HL-60/S4 treated with retinoic acid at 250 ng/mL for 4 days and 3 days (cell line): ENCODE results near the gene PPP6R2.
"Not testable (repeated sequence)": the region's sequence is repeated elsewhere in the genome, so short reads cannot be mapped to it uniquely, and the experiment has no call there.

Source experiments
- in situ Hi-C: fragments of 300-500 bp; cut with MboI; formaldehyde crosslinking; loops from 2 replicates; pipeline ENCODE4 v1.7.0; 2022; ENCODE audit warnings: low sequenced_read_pairs

PPP6R2 gene

DNA sequence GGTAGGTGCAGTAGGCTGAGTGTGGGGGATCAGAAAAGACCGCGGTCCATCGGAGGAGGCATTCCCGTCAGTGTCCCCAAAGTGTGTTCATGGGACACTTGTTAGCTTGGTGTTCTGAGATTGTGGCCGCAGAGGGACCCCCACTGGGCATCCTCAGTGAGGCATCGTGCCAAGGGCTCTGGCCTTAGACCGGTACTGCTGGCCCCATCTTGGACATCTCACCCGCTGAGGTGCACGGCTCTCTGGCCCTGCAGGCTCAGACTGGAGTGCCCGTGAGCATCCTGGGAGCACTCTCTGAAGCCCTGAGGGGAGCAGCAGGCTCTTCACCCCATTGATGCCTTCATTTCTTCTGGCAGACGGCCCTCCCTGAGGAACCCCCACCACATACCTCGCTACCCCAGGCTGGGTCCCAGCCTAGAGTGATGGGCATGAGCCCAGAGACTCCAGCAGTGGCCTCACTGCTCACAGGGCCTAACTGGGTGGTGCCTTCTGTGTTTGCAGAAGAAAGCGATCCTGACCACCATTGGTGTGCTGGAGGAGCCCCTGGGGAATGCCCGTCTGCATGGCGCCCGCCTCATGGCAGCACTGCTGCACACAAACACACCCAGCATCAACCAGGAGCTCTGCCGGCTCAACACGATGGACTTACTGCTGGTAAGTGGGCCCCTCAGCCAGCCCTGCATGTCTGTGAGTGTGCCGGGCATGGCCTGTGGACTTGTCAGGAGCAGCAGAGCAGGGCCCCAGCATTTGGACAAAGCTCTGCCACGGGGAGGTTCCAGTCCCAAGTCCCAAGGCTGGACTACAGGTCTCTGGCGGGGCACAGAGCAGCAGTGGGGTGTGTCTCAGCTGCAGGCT lies 80.1 kb downstream of the PPP6R2 start:
- in situ Hi-C loops, result no loop called here

DNA sequence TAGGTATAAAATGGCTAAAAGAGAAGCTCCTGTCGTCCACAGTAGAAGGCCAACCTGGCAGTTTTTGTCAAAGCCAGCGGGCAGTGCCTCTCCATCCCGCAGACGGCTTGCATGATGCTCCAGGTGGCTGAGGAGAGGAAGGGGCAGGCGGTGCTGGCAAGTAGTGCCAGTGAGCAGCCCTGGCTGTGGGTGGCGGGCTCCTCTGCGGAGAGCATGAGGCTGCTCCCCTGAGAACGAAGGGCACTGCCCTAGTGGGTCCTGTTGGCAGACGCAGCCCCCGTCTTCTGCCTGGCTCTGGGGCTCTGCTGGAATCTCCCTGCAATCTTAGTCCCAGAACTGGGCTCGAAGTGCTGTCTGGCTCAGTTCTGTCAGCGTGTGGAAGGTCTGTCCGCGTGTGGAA lies 80.8 kb downstream of the PPP6R2 start:
- in situ Hi-C loops, result no loop called here

DNA sequence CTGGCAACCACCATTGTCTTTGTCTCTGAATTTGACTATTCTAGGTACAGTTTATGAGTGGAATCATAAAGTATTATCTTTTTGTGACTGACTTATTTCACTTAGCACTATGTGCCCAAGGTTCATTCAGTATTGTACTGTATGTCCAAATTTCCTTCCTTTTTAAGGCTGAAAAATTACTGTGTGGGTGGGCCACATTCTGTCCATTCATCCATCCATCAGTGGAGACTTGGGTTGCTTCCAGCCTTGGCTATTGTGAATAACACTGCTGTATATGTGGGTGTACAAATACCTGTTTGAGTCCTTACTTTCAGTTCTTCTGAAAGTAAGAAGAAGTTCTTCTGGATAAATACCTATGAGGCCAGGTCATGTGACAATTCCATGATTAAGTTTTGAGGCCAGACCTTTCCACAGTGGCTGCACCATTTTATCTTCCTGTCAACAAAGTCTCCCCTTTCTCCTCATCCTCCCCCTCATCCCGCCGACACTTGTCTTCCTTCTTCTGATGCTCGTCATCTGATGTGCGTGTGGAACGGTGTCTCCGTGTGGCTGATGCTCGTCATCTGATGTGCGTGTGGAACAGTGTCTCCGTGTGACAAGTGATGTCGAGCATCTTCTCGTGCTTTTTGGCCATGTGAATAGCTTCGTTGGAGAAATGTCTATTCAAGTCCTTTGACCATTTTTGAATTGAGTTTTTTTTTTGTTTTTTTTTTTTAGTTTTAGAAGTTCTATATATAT lies 82.2 kb downstream of the PPP6R2 start:
- in situ Hi-C loops, result no loop called here

DNA sequence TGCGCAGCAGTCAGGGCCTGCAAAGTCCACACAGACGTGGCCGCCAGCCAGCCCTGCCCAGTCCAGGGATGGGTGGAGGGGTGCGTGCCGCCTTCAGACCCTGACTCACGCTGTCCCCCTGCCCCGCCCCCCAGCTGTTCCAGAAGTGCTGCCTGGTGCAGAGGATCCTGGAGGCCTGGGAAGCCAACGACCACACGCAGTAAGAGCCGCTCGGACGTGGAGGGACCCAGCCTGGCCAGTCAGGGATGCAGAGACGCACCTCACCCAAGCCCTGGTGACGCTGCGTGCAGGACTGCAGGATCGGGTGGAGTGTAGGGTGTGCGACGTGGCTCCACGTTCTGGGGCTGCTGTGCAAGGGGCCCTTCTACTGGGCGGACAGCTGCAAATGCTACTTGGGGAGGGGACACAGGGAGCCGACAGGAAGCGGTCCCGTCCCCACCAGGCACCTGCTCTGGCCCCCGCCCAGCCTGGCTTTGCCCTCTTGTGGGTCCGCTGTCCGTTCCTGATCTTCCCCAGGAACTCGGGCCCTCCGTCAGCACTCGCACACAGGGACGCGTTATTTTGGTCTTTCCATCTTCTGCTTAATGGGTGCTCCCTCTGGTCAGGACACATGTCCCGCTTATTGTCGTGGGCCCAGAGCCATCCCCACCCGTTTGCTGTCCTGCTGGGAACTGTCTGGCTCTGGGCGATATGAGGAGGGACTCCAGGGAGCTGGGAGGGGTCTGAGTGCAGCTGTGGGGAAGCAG lies 89.2 kb downstream of the PPP6R2 start:
- in situ Hi-C loops, result no loop called here

DNA sequence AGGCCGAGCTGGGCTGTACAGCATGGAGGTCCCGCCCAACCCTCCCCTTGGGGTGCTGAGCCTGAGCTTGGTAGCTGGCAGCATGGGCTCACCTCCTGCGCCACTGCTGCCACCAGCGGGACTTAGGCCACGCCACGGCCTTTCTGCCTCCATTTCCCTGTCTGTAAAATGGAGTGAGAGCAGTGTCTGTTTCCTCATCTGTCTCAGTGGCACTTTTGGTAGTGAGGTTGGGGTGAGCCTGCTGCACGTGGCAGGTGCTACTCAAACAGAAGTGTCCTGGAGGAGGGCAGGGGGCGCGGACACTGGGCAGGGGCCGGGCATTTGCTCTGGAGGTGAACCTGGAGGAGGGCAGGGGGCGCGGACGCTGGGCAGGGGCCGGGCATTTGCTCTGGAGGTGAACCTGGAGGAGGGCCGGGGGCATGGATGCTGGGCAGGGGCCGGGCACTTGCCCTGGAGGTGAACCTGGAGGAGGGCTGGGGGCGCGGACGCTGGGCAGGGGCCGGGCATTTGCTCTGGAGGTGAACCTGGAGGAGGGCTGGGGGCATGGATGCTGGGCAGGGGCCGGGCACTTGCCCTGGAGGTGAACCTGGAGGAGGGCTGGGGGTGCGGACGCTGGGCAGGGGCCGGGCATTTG lies 89.9 kb downstream of the PPP6R2 start:
- in situ Hi-C loops, result not testable (repeated sequence)

DNA sequence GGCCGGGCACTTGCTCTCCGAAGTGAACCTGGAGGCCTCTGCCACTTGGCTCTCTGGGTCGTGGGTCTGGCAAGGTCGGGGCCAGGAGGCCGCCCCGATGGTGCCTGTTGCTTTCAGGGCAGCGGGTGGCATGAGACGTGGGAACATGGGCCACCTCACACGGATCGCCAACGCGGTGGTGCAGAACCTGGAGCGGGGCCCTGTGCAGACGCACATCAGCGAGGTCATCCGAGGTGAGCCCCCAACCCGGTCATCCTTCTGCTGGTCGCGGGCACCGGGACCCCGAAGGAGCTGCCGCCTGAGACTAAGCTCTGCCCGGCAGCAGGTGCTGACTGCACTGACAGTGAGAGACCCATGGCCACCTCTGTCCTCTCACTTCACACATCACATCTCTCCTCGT lies 91.7 kb downstream of the PPP6R2 start:
- in situ Hi-C loops, result no loop called here

DNA sequence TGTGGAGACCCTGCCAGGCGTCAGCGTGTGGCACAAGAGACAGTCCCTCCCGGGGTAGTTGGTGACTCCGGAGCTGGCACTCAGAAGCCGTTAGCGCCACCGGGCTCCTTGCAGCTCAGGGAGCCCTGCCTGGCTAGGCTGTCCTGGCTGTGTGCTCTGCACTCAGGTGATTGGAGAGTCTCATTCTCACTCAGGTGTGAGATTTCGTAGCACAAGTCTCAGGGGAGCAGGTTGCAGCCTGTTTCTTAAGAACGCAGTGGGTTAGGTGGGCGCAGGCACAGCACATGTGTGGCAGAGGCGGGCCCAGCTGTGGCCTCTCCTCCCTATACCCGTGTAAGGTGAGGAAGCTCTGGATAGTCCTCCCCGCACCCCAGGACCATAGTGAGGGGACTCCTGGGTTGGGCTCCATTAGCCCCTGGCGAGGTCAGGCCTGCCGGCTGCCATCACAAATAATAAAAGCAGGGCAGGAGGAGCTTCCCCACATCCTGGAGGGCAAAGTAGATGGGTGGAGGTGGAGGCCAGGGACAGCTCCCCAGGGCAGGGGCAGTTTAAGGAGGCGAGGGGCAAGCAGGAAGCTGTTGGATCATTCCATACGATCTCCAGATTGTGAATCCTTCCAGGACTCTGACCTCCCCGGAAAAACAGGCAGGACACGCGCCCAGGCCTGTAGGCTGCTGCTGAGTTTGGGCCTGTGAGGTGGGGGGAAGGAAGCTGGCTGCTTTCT lies 92.3 kb downstream of the PPP6R2 start:
- in situ Hi-C loops, result no loop called here

DNA sequence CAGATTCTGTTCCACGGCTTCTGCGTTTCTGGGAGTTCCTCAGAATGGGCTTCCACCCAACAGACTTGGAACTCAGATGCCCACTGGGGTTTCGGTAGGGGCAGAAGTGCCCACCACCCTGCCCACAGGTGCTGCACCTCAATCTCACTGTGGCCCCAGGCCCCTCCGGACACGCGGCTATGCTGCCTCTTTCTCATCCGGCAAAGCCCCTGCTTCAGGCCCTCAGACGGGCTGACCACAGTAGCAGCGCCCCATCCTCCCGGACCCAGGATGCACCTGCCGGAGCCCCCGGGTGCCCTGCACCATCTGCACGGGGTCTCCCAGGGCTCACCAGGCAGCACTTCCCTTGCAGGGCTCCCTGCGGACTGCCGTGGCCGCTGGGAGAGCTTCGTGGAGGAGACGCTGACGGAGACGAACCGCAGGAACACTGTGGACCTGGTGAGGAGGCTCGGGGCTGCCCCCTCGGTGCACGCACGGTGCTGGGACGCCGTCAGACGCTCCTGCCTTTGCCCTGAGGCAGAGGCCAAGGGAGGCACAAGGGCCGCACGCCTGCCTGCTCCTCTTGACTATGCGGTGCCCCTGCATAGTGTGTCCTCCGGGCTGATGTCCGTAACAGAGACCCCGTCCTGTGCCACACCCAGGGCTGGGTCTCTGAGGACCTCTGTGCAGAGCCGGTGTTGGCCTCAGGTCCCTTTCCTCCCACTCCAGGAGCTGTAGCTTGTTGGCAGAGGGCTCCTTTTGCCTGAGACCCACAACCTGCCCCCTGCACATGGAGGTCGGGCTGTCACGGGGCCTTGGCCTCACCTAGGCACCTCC lies 93.1 kb downstream of the PPP6R2 start:
- in situ Hi-C loops, result no loop called here

DNA sequence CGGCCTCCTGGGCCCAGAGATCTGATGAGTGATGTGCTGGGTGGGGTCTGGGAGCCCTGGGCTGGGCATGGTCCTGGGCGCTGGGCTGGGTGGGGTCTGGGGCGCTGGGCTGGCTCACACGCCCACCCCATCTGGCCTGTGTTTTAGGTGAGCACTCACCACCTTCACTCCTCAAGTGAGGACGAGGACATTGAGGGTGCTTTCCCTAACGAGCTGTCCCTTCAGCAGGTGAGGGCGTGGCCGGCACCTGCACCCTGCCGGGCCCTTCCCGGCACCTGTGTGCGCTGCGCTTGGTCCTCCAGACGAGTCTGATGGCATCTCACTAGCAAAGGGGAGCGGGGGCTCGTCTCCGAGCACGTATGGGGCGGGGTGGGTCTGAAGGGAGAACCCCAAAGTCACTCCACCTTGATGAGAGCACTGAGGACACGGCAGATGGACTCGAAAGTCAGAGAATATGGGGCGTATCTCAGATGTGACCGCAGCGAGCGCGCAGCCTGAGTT lies 93.8 kb downstream of the PPP6R2 start:
- in situ Hi-C loops, result no loop called here

DNA sequence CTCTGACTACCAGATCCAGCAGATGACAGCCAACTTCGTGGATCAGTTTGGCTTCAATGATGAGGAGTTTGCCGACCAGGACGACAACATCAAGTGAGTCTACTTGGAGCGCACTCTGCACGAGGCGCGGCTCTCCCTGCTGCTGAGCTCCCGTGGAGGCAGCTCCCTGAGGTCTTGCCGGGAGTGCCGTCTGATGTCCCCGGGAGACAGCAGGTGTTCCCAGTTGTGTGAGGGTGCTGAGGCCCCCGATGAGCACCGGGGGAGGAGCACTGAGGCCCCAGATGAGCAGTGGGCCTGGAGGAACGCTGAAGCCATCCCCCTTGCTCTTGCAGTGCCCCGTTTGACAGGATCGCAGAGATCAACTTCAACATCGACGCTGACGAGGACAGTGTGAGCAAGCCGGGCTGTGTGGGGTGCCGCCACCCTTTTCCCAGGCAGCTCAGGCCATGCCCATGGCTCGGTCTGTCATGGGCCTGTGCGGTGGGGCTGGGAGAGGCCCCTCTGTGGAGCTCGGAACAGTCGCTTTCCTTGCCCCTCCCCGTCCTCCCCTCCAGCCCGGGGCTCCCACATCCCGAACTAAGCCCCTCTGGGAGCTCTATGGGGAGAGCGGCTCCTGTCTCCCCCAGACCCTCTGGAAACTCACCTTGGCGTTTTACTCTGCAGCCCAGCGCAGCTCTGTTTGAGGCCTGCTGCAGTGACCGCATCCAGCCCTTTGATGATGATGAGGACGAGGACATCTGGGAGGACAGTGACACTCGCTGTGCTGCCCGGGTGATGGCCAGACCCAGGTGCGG lies 94.6 kb downstream of the PPP6R2 start:
- in situ Hi-C loops, result no loop called here

DNA sequence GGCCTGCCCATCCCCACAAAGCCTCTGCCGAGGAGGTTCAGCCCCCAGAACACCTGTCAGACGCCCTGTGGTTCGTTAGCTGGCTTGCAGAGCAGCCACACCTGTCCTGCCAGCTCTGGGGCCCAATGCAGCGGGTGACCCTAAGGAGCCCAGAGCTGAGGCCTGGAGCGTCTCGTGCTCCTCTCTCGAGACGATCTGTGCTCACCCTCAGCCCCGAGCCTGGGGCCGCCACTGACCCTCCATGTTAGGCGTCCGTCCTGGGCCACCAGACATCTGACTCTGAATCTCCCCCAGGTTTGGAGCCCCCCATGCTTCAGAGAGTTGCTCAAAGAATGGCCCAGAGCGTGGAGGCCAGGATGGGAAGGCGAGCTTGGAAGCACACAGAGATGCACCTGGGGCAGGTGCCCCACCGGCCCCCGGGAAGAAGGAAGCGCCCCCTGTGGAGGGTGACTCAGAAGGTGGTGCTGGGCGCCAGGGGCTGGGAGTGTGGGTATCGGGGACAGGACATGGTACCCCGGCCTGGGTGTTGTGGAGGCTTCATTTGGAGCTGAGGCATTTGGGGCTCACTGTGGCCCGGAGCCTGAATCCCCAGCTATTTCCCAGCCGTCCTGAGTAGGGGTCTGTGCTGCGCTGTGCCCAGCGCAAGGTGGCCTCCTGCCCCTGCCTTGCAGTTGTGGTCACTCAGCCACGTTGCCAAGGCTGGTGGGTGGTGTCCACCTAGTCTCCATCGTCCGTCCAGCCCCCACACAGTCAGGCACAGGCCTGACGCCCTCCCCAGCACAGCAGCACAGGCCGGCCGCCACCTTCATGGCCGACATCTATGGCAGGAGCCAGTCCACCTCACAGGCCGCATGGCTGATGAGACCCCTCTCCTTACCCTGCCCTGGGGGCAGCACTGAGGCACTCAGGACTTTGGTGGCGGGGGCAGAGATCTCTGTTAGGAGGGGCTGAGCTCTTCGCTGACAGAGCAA lies 95.5 kb downstream of the PPP6R2 start:
- in situ Hi-C loops, result no loop called here

DNA sequence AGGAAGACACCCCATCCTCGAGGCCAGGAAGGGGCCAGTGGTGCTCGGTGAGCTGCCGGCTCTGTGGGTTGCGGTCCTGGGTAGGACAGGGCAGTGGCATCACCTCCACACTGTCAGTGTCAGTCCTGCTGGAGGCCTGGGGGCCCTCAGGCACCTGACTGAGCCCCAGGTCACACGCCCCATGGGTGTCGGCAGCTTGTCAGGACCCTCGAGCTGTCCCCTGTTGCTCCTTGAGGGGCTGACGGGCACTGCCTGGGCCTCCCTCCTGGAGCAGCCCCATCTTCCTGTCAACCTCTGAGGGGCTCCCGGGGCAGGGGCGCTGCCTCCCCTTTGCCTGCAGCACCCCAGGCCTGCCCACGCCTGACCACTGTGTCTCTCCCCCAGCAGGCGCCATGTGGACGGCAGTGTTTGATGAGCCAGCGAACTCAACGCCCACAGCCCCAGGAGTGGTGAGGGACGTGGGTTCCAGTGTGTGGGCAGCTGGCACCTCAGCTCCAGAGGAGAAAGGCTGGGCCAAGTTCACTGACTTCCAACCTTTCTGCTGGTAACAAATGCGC lies 96.3 kb downstream of the PPP6R2 start:
- in situ Hi-C loops, result no loop called here

DNA sequence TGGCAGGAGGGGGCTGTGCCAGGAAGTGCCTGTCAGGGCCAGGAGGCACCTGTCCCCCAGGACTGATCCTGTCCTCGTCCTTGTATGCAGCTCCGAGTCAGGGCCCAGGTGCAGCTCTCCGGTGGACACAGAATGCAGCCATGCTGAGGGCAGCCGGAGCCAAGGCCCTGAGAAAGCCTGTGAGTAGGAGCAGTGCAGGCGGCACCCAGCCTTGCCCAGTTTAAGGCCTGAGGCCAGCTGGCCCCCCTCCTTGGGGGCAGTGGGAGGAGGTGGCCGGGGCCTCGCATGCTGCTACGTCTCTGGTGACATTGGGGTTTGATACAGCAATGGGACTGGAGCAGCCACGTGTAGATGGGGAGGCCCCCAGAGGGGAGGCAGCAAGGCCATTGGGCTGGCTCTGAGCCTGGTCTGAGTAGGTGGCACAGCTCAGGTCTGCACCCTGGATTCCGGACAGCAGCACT lies 96.8 kb downstream of the PPP6R2 start:
- in situ Hi-C loops, result no loop called here

DNA sequence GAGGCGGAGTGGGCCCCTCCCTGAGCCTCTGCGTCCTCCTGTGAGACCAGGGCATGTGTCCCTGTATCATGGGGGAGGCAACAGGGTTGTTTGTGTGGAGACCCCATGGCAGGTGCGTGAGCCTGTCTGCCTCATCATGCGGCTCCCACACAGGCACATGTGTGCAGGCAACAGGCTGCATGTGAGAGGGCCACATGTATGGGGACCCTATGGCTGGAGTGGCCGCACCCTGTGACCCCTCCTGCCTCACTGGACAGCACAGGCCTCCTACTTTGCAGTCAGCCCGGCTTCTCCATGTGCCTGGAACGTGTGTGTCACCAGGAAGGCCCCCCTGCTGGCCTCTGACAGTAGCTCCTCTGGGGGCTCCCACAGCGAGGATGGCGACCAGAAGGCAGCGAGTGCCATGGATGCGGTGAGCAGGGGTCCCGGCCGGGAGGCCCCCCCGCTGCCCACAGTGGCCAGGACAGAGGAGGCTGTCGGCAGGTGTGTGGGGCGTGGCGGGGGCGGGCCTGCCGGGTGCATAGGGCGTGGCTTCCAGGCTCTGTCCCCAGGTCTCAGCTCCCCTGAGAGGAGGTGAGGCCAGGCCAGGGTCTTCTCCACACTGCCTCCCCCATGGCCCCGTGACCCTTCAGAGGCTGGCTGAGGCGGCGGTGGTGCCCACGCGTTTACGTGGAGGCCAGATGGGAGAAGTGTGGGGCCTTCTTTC lies 97.6 kb downstream of the PPP6R2 start:
- in situ Hi-C loops, result no loop called here

DNA sequence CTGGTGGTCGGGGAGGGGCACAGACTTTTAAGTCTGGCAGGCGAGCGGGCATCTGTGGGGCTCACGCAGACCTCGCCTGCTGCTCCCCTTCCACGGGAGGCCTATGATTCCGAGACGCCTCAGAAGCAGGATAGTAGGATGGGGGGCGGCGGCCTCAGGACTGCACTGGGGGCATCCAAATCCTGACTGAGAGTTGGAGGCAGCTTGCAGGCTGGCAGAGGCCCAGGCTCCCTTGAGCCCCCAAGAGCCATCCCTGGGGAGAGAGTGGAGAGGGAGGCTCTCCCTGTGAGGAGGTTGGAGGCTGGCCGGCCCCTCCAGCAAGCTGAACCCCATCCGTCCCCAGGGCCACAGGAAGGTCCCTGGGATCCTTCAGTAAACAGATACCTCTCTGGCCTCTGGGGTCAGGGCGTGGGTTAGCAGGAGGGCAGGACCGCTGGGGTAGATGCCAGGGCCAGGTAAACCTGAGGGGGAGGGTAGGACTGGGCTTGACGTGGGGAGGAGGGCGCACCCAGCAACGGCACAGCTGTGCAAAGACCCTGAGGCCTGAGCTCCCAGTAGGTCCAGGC lies 98.4 kb downstream of the PPP6R2 start:
- in situ Hi-C loops, result no loop called here

DNA sequence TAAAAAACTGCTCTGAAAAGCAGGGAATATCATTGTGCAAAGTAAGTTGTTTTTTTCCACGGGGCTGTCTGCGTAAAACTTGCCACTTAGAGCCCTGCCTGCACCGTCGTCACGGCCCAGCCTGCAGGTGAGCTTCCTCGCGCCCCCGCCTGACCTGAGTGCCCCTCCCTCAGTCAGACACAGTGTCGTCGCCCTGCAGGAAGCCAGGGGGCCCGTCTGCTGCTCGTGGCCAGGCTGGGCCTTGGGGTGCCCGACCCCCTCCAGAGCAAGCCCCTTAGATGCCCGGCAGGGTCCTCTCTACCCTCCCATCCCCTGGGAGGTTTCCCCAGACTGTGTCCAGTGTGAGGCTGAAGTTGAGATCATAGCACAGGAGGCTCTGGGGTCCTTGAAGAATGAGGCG lies 100.1 kb downstream of the PPP6R2 start:
- in situ Hi-C loops, result no loop called here
